Measurements from ENCODE around the gene SLIT3. TPM values are rescaled to one million over a fixed set of nuclear protein-coding genes. Genes with fewer than 3 reads are reported as not detected.

The SLIT3 gene
- 13.2 to 21.0 TPM (median 19.6 TPM) in 5 replicates for total RNA-seq (2022; extraction: Qiagen RNA extraction; ENCODE audit: low read depth)

GRCh38 chr5:169300468-169301385, at the start of gene SLIT3:
Gene SLIT3, minus strand, starts transcription at chr5:169301139. Its CDS starts 430 bp downstream, at chr5:169300709.

